Panc1 (cell line): Measurements from ENCODE around the gene ILDR2.

Experiments
- POLR2AphosphoS5 ChIP-seq: IDR thresholded peaks from 2 replicates; pipeline ENCODE4 v1.6.1; 2012; ENCODE audit warnings: mild to moderate bottlenecking, low read depth, low read length, moderate library complexity
- SIN3A ChIP-seq: IDR thresholded peaks from 2 replicates; pipeline ENCODE4 v1.6.1; 2012; ENCODE audit warnings: low read depth, mild to moderate bottlenecking, low read length, moderate library complexity, borderline replicate concordance; ENCODE audit not compliant: insufficient read depth
- TF ChIP-seq, protein P1 (sequence below): fragments of 450-650 bp; IDR thresholded peaks from 2 replicates; pipeline ENCODE4 v1.5.1; 2017; ENCODE audit warnings: mild to moderate bottlenecking
- TF ChIP-seq, protein P2 (sequence below), 2 experiments: IDR thresholded peaks; 2 replicates each; pipeline ENCODE4 v1.6.1; 2011 to 2012; ENCODE audit warnings: low read depth in 2 of 2, control low read depth in 1 of 2, low read length in 1 of 2, mild to moderate bottlenecking in 1 of 2, moderate library complexity in 1 of 2; ENCODE audit not compliant: insufficient read depth in 1 of 2

DNA sequence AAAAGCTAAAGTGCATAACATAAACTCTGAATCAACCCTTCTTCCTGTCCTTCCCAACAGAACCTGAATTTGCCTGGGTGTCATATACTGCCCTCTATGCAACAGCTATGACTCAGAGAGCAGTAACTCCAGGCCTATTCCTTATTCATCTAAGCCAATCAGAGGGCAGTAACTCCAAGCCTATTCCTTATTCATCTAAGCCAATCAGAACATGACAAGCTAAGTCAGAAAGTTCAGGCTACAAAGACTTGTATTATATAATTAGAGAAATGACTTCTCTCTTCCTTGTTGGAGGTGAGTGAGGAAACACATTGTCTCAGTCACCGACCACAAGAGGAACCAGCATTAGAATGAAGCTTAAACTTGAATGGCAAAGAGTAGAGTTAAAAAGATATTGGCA, 73.1 kb downstream of the ILDR2 start:
- TF ChIP-seq, protein P1, sequence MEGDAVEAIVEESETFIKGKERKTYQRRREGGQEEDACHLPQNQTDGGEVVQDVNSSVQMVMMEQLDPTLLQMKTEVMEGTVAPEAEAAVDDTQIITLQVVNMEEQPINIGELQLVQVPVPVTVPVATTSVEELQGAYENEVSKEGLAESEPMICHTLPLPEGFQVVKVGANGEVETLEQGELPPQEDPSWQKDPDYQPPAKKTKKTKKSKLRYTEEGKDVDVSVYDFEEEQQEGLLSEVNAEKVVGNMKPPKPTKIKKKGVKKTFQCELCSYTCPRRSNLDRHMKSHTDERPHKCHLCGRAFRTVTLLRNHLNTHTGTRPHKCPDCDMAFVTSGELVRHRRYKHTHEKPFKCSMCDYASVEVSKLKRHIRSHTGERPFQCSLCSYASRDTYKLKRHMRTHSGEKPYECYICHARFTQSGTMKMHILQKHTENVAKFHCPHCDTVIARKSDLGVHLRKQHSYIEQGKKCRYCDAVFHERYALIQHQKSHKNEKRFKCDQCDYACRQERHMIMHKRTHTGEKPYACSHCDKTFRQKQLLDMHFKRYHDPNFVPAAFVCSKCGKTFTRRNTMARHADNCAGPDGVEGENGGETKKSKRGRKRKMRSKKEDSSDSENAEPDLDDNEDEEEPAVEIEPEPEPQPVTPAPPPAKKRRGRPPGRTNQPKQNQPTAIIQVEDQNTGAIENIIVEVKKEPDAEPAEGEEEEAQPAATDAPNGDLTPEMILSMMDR = no peak
- no peak for TF ChIP-seq POLR2AphosphoS5
- no peak for TF ChIP-seq SIN3A
- TF ChIP-seq, protein P2, sequence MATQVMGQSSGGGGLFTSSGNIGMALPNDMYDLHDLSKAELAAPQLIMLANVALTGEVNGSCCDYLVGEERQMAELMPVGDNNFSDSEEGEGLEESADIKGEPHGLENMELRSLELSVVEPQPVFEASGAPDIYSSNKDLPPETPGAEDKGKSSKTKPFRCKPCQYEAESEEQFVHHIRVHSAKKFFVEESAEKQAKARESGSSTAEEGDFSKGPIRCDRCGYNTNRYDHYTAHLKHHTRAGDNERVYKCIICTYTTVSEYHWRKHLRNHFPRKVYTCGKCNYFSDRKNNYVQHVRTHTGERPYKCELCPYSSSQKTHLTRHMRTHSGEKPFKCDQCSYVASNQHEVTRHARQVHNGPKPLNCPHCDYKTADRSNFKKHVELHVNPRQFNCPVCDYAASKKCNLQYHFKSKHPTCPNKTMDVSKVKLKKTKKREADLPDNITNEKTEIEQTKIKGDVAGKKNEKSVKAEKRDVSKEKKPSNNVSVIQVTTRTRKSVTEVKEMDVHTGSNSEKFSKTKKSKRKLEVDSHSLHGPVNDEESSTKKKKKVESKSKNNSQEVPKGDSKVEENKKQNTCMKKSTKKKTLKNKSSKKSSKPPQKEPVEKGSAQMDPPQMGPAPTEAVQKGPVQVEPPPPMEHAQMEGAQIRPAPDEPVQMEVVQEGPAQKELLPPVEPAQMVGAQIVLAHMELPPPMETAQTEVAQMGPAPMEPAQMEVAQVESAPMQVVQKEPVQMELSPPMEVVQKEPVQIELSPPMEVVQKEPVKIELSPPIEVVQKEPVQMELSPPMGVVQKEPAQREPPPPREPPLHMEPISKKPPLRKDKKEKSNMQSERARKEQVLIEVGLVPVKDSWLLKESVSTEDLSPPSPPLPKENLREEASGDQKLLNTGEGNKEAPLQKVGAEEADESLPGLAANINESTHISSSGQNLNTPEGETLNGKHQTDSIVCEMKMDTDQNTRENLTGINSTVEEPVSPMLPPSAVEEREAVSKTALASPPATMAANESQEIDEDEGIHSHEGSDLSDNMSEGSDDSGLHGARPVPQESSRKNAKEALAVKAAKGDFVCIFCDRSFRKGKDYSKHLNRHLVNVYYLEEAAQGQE (IDR thresholded peaks at IDR 0.05; ENCODE audit: insufficient read depth in 1 of 2, low read depth in 2 of 2, low read length in 1 of 2) = no peak
